Colonic mucosa (tissue), 4 donors: Measurements from ENCODE around the gene ADAMTS4. TPM values are rescaled to one million over a fixed set of nuclear protein-coding genes. Genes with fewer than 3 reads are reported as not detected.
"Not testable (repeated sequence)": the region's sequence is repeated elsewhere in the genome, so short reads cannot be mapped to it uniquely, and the experiment has no call there.

Source experiments
- DNase-seq: peaks from one replicate; pipeline ENCODE4 v3.0.0-alpha.2; 2020
- H3K27ac ChIP-seq: fragments of 200-600 bp; one replicate; pipeline ENCODE4 v1.8.0; 2021
- H3K27me3 ChIP-seq: fragments of 200-600 bp; one replicate; pipeline ENCODE4 v1.8.0; 2021
- H3K36me3 ChIP-seq: fragments of 200-600 bp; one replicate; pipeline ENCODE4 v1.8.0; 2021
- H3K4me1 ChIP-seq: fragments of 200-600 bp; one replicate; pipeline ENCODE4 v1.8.0; 2021; ENCODE audit warnings: mild to moderate bottlenecking
- H3K4me3 ChIP-seq: fragments of 200-600 bp; one replicate; pipeline ENCODE4 v1.8.0; 2021
- H3K9ac ChIP-seq, 2 donors: one replicate each; pipeline ENCODE4 v1.7.0; 2013; ENCODE audit warnings: control low read depth in 2 of 2, low read depth in 2 of 2, low read length in 2 of 2
- H3K9me3 ChIP-seq: fragments of 200-600 bp; one replicate; pipeline ENCODE4 v1.8.0; 2021
- intact Hi-C: fragments of 100-400 bp; cut with DNase I; formaldehyde crosslinking; loops from one replicate; pipeline ENCODE4 v1.14.1; 2022
- total RNA-seq, 2 donors: library from RNA; stranded (reverse); fragmentation: NEBNext Ultra II Directional in 1 of 2; extraction: Animal tissue kit (Norgen Biotek cat#: 25700) in 1 of 2; gene quantifications; one replicate each; pipeline ENCODE4 v1.2.1, GENCODE V29; 2021
- TF ChIP-seq, protein P1 (sequence below): fragments of 200-600 bp; IDR thresholded peaks from one replicate; pipeline ENCODE4 v1.8.0; 2022; ENCODE audit warnings: antibody characterized with exemption, mild to moderate bottlenecking
- donor health status: healthy.
- donor health status: DM: no; HTN: no; CAD: no.
- donor health status: DM: no; HTN: no; CAD: no.

Gene ADAMTS4
- total RNA-seq, 2 donors from 2014 or later, result 0.57 to 14.0 TPM

DNA sequence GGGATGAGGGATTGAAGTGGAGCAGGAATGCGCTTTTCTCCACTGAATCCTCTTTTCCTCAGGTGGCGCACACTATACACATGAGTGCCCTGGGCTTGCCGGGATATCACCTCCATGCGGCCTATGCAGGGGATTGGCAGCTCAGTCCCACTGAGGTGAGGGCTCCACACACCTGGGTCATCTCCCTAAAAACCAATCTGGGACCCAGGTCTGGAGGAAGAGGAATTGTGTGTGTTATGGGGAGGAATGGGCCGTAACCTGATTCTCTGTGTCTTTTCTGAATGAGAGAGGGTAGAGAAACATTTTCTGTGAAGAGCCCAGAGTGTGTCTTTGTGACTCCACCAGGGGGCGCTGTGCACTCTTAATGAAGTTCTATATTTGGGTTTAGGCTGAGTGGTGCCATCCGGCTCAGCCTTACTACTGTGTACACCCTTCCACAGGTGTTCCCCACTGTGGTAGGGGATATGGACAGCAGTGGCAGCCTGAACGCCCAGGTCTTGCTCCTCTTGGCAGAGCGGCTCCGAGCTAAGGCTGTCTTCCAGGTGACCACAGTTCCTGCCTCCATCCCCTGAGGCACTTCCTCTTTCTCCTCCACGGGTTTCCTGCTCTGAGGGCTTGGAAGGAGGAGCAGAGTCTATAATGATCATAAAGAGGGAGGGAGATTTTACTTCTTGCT lies 28.5 kb upstream of the ADAMTS4 start:
- Histone ChIP-seq H3K4me3 (peak overlapping the region; percentile 10), H3K9me3 (no peaks in the 10 kb centered on the region), H3K36me3 (peaks cover 7% of the 10 kb centered on the region), H3K9ac (peak overlapping the region; percentile 53 to 76), H3K27ac (peak overlapping the region; percentile 54), H3K27me3 (no peaks in the 10 kb centered on the region), H3K4me1 (peaks cover 20% of the 10 kb centered on the region)
- TF ChIP-seq, protein P1, sequence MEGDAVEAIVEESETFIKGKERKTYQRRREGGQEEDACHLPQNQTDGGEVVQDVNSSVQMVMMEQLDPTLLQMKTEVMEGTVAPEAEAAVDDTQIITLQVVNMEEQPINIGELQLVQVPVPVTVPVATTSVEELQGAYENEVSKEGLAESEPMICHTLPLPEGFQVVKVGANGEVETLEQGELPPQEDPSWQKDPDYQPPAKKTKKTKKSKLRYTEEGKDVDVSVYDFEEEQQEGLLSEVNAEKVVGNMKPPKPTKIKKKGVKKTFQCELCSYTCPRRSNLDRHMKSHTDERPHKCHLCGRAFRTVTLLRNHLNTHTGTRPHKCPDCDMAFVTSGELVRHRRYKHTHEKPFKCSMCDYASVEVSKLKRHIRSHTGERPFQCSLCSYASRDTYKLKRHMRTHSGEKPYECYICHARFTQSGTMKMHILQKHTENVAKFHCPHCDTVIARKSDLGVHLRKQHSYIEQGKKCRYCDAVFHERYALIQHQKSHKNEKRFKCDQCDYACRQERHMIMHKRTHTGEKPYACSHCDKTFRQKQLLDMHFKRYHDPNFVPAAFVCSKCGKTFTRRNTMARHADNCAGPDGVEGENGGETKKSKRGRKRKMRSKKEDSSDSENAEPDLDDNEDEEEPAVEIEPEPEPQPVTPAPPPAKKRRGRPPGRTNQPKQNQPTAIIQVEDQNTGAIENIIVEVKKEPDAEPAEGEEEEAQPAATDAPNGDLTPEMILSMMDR, result peak; percentile 89
- intact Hi-C loops, result loop anchor here (5.0 kb wide), 1 partner anchor 65 kb away; no protein-coding TSS in a partner anchor
- DNase-seq, result peak; percentile 88

DNA sequence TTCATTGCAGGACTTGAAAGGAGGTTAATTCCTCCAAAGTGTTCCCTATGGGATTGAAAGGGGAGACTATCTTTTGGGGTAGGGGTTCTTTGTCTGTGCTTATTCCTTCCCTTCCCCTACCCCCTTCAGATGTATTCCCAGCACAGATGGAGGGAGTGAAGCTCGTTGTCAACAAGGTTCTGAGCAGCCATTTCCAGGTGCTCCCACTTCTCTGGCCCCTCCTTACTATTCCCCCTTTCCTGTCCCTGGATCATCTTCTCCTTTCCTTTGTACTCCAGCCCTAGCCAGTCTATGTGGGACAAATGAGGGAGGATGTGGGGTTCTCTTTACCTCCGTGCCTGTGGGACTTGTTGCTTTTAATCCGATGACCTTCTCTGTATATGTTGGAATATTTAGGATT lies 27.9 kb upstream of the ADAMTS4 start:
- H3K9ac ChIP-seq, result peak overlapping the region; percentile 65 to 76
- H3K36me3 ChIP-seq, result peaks cover 7% of the 10 kb centered on the region
- intact Hi-C loops, result loop anchor here (5.0 kb wide), 1 partner anchor 66 kb away; no protein-coding TSS in a partner anchor
- DNase-seq, result no peak
- H3K9me3 ChIP-seq, result no peaks in the 10 kb centered on the region
- peak overlapping the region; percentile 54 for H3K27ac ChIP-seq
- H3K4me3 ChIP-seq, result peak overlapping the region; percentile 58
- H3K4me1 ChIP-seq, result peaks cover 20% of the 10 kb centered on the region
- H3K27me3 ChIP-seq, result no peaks in the 10 kb centered on the region
- TF ChIP-seq, protein P1, result no peak

DNA sequence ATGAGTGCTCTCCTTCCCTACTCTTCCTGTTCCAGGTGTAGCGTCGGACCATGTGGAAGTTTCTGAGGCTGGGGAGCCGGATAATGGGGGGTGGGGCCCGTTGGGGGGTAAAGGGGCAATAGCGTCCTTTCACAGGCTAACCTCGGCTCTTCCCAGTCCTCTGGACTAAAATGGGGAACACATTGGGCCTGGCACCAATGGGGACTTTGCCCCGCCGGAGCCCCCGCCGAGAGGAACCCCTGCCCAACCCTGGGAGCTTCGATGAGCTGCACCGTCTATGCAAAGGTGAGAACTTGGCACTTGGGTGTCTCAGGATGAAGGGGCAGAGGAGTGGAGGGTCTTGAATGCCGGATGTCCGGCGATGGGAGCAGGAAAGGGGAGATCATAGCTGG lies 27.5 kb upstream of the ADAMTS4 start:
- TF ChIP-seq, protein P1, result no peak

DNA sequence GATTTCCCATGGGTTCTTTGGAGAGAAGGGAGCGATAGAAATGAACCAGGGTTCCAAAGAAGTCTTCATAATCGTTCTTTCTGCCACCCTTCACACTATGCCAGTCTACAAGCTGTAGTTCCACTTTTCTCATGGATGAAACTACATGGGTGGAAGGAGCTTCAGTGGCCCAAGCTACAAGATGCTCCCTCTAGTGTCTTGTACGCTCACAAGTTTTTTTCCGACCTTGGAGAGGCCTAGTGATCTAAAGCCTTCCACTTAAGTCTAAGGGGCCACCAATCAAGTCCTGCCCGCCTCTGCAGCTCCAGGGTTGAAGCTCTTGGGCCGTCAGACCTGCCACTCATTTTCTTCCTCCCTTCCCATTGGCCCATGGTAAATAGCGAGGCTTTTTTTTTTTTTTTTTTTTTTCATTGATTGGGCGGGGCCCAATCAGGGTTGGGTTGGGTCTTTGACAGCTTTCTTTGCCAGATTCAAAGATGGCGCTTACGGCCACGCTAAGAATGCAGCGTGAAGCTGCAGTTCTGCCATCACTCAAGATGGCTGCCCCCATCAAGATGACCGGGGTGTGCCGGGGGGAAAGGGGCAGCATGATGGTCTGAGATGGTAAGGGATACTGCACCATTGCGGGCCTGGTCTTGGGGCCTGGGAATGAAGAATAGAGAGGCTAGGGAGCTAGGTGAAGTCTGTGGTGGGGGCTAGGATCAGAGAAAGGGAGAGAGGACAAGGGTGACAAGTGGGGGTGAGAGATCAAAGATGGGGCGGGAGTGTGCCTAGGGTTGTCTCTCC lies 26.9 kb upstream of the ADAMTS4 start, which contains the start of gene TOMM40L:
Gene TOMM40L, plus strand, starts transcription at position 527 of the 786 bp plus-strand sequence. CDS start 430 bp downstream, outside the sequence.
- Histone ChIP-seq H3K36me3 (peaks cover 7% of the 10 kb centered on the region), H3K27ac (peak within 1 kb of the TSS; percentile 54), H3K9me3 (no peaks in the 10 kb centered on the region), H3K4me3 (peak within 1 kb of the TSS; percentile 58), H3K4me1 (peaks cover 20% of the 10 kb centered on the region), H3K9ac (peak within 1 kb of the TSS; percentile 65 to 76), H3K27me3 (no peaks in the 10 kb centered on the region)
- peak; percentile 92 for DNase-seq
- intact Hi-C loops, result loop anchor here (5.0 kb wide), 1 partner anchor 67 kb away; no protein-coding TSS in a partner anchor
- TF ChIP-seq, protein P1, result peak; percentile 34

More for the DNA sequence above, 27.5 kb upstream of the ADAMTS4 start:
- DNase-seq, result peak; percentile 26
- Histone ChIP-seq H3K36me3 (peaks cover 7% of the 10 kb centered on the region), H3K4me3 (peak overlapping the region; percentile 58), H3K9ac (peak overlapping the region; percentile 65 to 76), H3K9me3 (no peaks in the 10 kb centered on the region), H3K27me3 (no peaks in the 10 kb centered on the region), H3K27ac (peak overlapping the region; percentile 40), H3K4me1 (peaks cover 20% of the 10 kb centered on the region)
- intact Hi-C loops, result loop anchor here (5.0 kb wide), 1 partner anchor 66 kb away; no protein-coding TSS in a partner anchor

DNA sequence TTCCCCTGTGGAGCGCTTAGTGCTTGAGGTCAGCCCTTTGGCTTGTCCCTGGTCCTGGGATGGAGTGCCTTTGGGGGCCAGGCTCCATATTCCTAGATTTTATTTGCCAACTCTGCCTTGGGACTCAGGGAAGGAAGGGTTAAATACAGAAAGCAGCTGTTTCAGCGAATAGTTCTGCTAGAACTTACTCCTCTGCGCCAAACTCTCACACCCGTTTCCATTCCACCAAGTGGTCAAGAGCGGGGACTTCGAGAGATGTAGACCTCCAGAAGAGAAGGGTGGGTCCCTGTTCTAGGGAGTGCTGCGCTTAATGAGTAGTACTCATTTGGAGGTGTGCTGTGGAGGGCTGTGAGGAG lies 26.3 kb upstream of the ADAMTS4 start:
- intact Hi-C loops, result loop anchor here (5.0 kb wide), 1 partner anchor 67 kb away; no protein-coding TSS in a partner anchor
- no peaks in the 10 kb centered on the region for H3K27me3 ChIP-seq
- peak overlapping the region in 1 of 2 donors; percentile 4 for H3K9ac ChIP-seq

DNA sequence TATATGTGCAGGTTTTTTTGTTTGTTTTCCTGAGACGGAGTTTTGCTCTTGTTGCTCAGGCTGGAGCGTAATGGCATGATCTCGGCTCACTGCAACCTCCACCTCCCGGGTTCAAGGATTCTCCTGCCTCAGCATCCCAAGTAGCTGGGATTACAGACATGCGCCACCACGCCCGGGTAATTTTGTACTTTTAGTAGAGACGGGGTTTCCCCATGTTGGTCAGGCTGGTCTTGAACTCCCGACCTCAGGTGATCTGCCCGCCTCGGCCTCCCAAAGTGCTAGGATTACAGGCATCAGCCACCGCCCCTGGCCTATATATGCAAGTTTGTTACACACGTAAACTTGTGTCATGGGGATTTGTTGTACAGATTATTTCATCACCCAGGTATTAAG lies 25.8 kb upstream of the ADAMTS4 start:
- not testable (repeated sequence) for H3K36me3 ChIP-seq, DNase-seq, H3K27ac ChIP-seq, H3K4me3 ChIP-seq, H3K9ac ChIP-seq, H3K9me3 ChIP-seq, H3K27me3 ChIP-seq
- peaks cover 20% of the 10 kb centered on the region for H3K4me1 ChIP-seq
- intact Hi-C loops, result loop anchor here (5.0 kb wide), 1 partner anchor 68 kb away; no protein-coding TSS in a partner anchor

More for the DNA sequence above, 26.3 kb upstream of the ADAMTS4 start:
- Histone ChIP-seq H3K27ac (peak overlapping the region; percentile 32), H3K4me1 (peaks cover 20% of the 10 kb centered on the region), H3K36me3 (peaks cover 7% of the 10 kb centered on the region), H3K9me3 (no peaks in the 10 kb centered on the region), H3K4me3 (no peak overlapping the region)
- TF ChIP-seq, protein P1, result no peak
- DNase-seq, result no peak
